GM23248 (cell line): ENCODE results near the gene FMN2. TPM values are rescaled to one million over a fixed set of nuclear protein-coding genes. Genes with fewer than 3 reads are reported as not detected.

Experiments
- DNase-seq: peaks from one replicate; pipeline ENCODE4 v3.0.0-alpha.2; 2015
- H2AFZ ChIP-seq: fragments of 200-600 bp; sonication (generic); 2 replicates; pipeline ENCODE4 v1.6.1; 2016; ENCODE audit warnings: antibody characterized with exemption
- H3F3A ChIP-seq: fragments of 200-600 bp; sonication (generic); 2 replicates; pipeline ENCODE4 v1.6.1; 2016; ENCODE audit warnings: mild to moderate bottlenecking, antibody characterized with exemption, mixed run types; ENCODE audit not compliant: insufficient read depth
- H3K27ac ChIP-seq: fragments of 200-600 bp; sonication (generic); 2 replicates; pipeline ENCODE4 v1.5.1; 2016; ENCODE audit warnings: mild to moderate bottlenecking
- H3K27me3 ChIP-seq: fragments of 200-600 bp; sonication (generic); replicated peaks from 2 replicates; pipeline ENCODE4 v1.6.1; 2016; ENCODE audit warnings: mild to moderate bottlenecking; ENCODE audit not compliant: insufficient read depth
- H3K36me3 ChIP-seq: fragments of 200-600 bp; sonication (generic); 2 replicates; pipeline ENCODE4 v1.6.1; 2016; ENCODE audit warnings: low read depth, mild to moderate bottlenecking
- H3K4me1 ChIP-seq: fragments of 200-600 bp; sonication (generic); 2 replicates; pipeline ENCODE4 v1.6.1; 2016; ENCODE audit warnings: mild to moderate bottlenecking; ENCODE audit not compliant: insufficient read depth
- H3K4me2 ChIP-seq: fragments of 200-600 bp; sonication (generic); one replicate; pipeline ENCODE4 v1.6.1; 2016; ENCODE audit warnings: mild to moderate bottlenecking; ENCODE audit not compliant: unreplicated experiment
- H3K4me3 ChIP-seq: fragments of 200-600 bp; sonication (generic); 2 replicates; pipeline ENCODE4 v1.5.1; 2016; ENCODE audit warnings: mild to moderate bottlenecking
- H3K79me2 ChIP-seq: fragments of 200-600 bp; sonication (generic); 2 replicates; pipeline ENCODE4 v1.6.1; 2016; ENCODE audit warnings: mild to moderate bottlenecking; ENCODE audit not compliant: insufficient read depth
- H3K9ac ChIP-seq: fragments of 200-600 bp; sonication (generic); 2 replicates; pipeline ENCODE4 v1.6.1; 2016; ENCODE audit warnings: mild to moderate bottlenecking
- H3K9me2 ChIP-seq: fragments of 200-600 bp; sonication (generic); 2 replicates; pipeline ENCODE4 v1.6.1; 2016; ENCODE audit warnings: mixed run types, mild to moderate bottlenecking, moderate library complexity; ENCODE audit not compliant: insufficient read depth
- H3K9me3 ChIP-seq: fragments of 200-600 bp; sonication (generic); one replicate; pipeline ENCODE4 v1.6.1; 2017; ENCODE audit warnings: low read depth
- H4K20me1 ChIP-seq: fragments of 200-600 bp; sonication (generic); 2 replicates; pipeline ENCODE4 v1.6.0; 2016; ENCODE audit not compliant: insufficient read depth
- EZH2 ChIP-seq: fragments of 200-600 bp; sonication (generic); IDR thresholded peaks from 2 replicates; pipeline ENCODE4 v1.6.1; 2018; ENCODE audit warnings: antibody characterized with exemption, mild to moderate bottlenecking; ENCODE audit not compliant: insufficient read depth, poor library complexity, severe bottlenecking
- EZH2phosphoT487 ChIP-seq: fragments of 200-600 bp; sonication (generic); IDR thresholded peaks from 2 replicates; pipeline ENCODE4 v1.6.1; 2018; ENCODE audit warnings: antibody characterized with exemption, moderate library complexity, mild to moderate bottlenecking, low read depth; ENCODE audit not compliant: insufficient read depth
- WGBS, 2 experiments: methylation state at CpG; one replicate each; pipeline ENCODE4 v1.1.6; 2015 to 2017; ENCODE audit warnings: low lambda C conversion rate in 2 of 2, low coverage in 1 of 2; ENCODE audit errors: missing lambda C conversion rate in 2 of 2; 5-methylcytosine and 5-hydroxymethylcytosine counted together
- in situ Hi-C: fragments of 300-500 bp; cut with MboI; formaldehyde crosslinking; loops from 2 replicates; pipeline ENCODE4 v1.15.0; 2020
- polyA plus RNA-seq: library from polyadenylated mRNA; unstranded; fragments of >200 nt; fragmentation: Nextera tagmentation; extraction: Ambion mirVana; gene quantifications from 2 replicates; pipeline ENCODE4 v1.2.1, GENCODE V29; 2016
- total RNA-seq: library from RNA; depleted of rRNA; stranded (reverse); fragments of >200 nt; shearing (Covaris generic); gene quantifications from 2 replicates; pipeline ENCODE4 v1.2.3, GENCODE V29; 2014

FMN2 gene
- total and polyA plus RNA-seq, 2 experiments from 2014 or later = 78.2 to 114 TPM

- TF ChIP-seq EZH2phosphoT487 (no peak), EZH2 (no peak)
- H3K27ac ChIP-seq = no peak overlapping the region
- no peaks in the 10 kb centered on the region for H3K9me3 ChIP-seq
- no peak overlapping the region for H2AFZ ChIP-seq
- no peak overlapping the region for H3K9ac ChIP-seq
- no peaks in the 10 kb centered on the region for H3K36me3 ChIP-seq
- peaks cover 35% of the 10 kb centered on the region for H3K79me2 ChIP-seq
- WGBS, 2 experiments = 75 to 78% methylated on average over 7 of the region's 7 CpGs
- H3K27me3 ChIP-seq = no peaks in the 10 kb centered on the region
- H4K20me1 ChIP-seq = no peaks in the 10 kb centered on the region
- peaks cover 25% of the 10 kb centered on the region for H3F3A ChIP-seq
- in situ Hi-C loops = loop anchor here (10.0 kb wide), 1 partner anchor 116 kb away; no protein-coding TSS in a partner anchor
- peaks cover 27% of the 10 kb centered on the region for H3K4me1 ChIP-seq
- no peak overlapping the region for H3K4me3 ChIP-seq
- peak; percentile 57 for DNase-seq
- H3K9me2 ChIP-seq = no peaks in the 10 kb centered on the region
- peak overlapping the region; percentile 5 for H3K4me2 ChIP-seq
Measured at GRCh38 chr1:240151136-240151735, 59.6 kb downstream of the FMN2 start.

- no peak overlapping the region for H3K4me3 ChIP-seq
- 59% methylated on average over 5 of the region's 5 CpGs for WGBS, 2 experiments
- DNase-seq = peak; percentile 84
Measured at GRCh38 chr1:240152611-240153297, 61.1 kb downstream of the FMN2 start.

GRCh38 chr1:240155605-240156004, 63.9 kb downstream of the FMN2 start:
- Histone ChIP-seq H3K27me3 (no peaks in the 10 kb centered on the region), H3K27ac (no peak overlapping the region), H3K9me2 (no peaks in the 10 kb centered on the region), H3K36me3 (peaks cover 8% of the 10 kb centered on the region), H3K79me2 (peaks cover 19% of the 10 kb centered on the region; the same call in 1 of the 2 replicates), H2AFZ (no peak overlapping the region), H3K9me3 (no peaks in the 10 kb centered on the region), H3K4me2 (no peak overlapping the region), H3K9ac (no peak overlapping the region), H3F3A (peaks cover 17% of the 10 kb centered on the region), H3K4me3 (no peak overlapping the region), H3K4me1 (peaks cover 30% of the 10 kb centered on the region), H4K20me1 (peaks cover 4% of the 10 kb centered on the region; the same call in 1 of the 2 replicates)
- 97 to 100% methylated on average over 2 of the region's 2 CpGs for WGBS, 2 experiments
- in situ Hi-C loops = loop anchor here (10.0 kb wide), 1 partner anchor 121 kb away; no protein-coding TSS in a partner anchor
- no peak for TF ChIP-seq EZH2phosphoT487
- TF ChIP-seq EZH2 = no peak
- no peak for DNase-seq

More at GRCh38 chr1:240152611-240153297, 61.1 kb downstream of the FMN2 start:
- Histone ChIP-seq H3K79me2 (peaks cover 28% of the 10 kb centered on the region), H3K36me3 (no peaks in the 10 kb centered on the region), H3K9me3 (no peaks in the 10 kb centered on the region), H3K9me2 (no peaks in the 10 kb centered on the region), H2AFZ (0 out of 2 replicates have a peak overlapping the region, but pooled peaks have one; percentile 11), H3F3A (peaks cover 23% of the 10 kb centered on the region), H3K27ac (peak overlapping the region; percentile 76), H3K27me3 (no peaks in the 10 kb centered on the region), H3K9ac (0 out of 2 replicates have a peak overlapping the region, but pooled peaks have one; percentile 21), H3K4me1 (peaks cover 30% of the 10 kb centered on the region), H3K4me2 (peak overlapping the region; percentile 53), H4K20me1 (peaks cover 4% of the 10 kb centered on the region; the same call in 1 of the 2 replicates)
- in situ Hi-C loops = loop anchor here (10.0 kb wide), 1 partner anchor 118 kb away; no protein-coding TSS in a partner anchor
- no peak for TF ChIP-seq EZH2phosphoT487
- TF ChIP-seq EZH2 = no peak

- no peak for TF ChIP-seq EZH2phosphoT487
- no peak for TF ChIP-seq EZH2
- Histone ChIP-seq H4K20me1 (no peaks in the 10 kb centered on the region), H3K27me3 (no peaks in the 10 kb centered on the region), H3F3A (0 out of 2 replicates have a peak, but pooled peaks cover 4% of the 10 kb centered on the region), H3K4me1 (no peaks in the 10 kb centered on the region), H2AFZ (no peak overlapping the region), H3K9me2 (no peaks in the 10 kb centered on the region), H3K9me3 (peaks cover 9% of the 10 kb centered on the region), H3K27ac (no peak overlapping the region), H3K36me3 (peaks cover 24% of the 10 kb centered on the region), H3K79me2 (peaks cover 35% of the 10 kb centered on the region), H3K9ac (no peak overlapping the region), H3K4me3 (no peak overlapping the region), H3K4me2 (no peak overlapping the region)
- DNase-seq = no peak
- in situ Hi-C loops = no loop called here
Measured at GRCh38 chr1:240164742-240165141, 73.1 kb downstream of the FMN2 start.
